ENCODE measurements around the gene CAP2.
A peak's percentile ranks its signal among the peaks of the same experiment; 100 is the strongest.
"Not testable (repeated sequence)": the region's sequence is repeated elsewhere in the genome, so short reads cannot be mapped to it uniquely, and the experiment has no call there.

CAP2 gene

GRCh38 chr6:17396256-17396655, 2.9 kb downstream of the CAP2 start:
- DNase-seq: no peak

DNA sequence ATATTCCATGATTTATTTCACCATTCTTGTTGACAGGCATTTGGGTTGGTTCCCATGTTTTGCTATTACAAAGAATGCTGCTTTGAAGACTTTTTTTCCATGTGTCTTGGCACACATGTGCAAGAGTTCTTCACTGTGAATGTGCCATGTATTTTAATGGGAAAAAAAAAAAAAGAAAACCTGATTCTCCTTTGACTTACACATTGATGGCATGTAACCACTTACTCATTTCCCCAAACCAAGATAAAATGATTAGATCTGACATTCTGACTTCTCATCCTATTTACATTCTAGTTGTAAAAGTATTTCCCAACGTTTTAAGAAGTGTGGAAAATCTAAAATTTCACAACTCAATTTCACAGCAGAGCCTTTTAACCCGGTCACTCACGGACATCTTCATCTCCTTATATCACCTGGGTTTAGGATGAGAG, 4.4 kb downstream of the CAP2 start:
- peak; percentile 89 for DNase-seq

GRCh38 chr6:17405181-17405943, 12.0 kb downstream of the CAP2 start:
- DNase-seq: not testable (repeated sequence)

DNA sequence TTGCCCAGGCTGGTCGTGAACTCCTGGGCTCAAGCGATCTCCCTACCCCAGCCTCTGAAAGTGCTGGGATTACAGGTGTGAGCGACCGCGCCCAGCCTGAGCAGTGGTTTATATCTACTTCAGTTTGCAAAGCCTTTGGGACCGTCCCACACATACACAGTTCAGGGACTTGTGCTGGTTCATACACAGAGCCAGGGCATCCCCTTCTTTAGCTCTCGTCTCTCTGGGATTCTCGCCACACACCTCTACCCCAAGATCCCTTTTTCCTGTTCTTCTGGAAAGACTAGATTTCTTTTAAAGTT, 12.5 kb downstream of the CAP2 start:
- no peak for DNase-seq

DNA sequence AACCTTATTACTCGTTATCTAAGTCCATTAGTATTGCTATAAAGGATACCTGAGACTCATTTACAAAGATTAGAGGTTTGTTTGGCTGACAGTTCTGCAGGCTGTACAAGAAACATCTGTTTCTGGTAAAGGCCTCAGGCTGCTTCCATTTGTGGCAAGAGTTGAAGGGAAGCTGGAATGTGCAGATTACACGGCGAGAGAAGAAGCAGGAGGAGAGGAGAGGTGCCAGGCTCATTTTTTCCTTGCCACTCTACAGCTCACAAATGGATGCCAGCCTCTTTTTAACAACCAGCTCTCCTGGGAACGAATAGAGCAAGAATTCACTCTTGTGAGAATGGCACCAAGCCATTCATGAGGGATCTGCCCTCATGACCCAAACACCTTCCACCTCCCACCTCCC, 14.7 kb downstream of the CAP2 start:
- DNase-seq: no peak

DNA sequence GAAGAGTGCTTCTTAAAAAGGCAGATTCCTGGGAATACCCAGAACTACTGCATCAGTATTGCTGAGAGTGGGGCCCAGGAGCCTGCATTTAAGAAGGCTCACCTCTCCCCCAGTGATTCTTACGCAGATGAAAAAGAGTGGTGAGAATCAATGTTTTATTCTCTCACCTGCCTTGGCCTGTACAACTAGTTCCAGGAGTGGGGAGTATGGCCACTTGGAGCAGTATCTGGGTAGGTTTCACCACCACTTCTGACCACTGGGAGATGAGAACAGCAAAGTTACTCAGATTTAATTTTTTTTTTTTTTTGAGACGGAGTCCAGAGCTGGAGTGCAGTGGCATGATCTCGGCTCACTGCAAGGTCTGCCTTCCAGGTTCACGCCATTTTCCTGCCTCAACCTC, 16.9 kb downstream of the CAP2 start:
- DNase-seq: no peak

GRCh38 chr6:17413313-17413750, 19.9 kb downstream of the CAP2 start:
- peak; percentile 67 for DNase-seq

DNA sequence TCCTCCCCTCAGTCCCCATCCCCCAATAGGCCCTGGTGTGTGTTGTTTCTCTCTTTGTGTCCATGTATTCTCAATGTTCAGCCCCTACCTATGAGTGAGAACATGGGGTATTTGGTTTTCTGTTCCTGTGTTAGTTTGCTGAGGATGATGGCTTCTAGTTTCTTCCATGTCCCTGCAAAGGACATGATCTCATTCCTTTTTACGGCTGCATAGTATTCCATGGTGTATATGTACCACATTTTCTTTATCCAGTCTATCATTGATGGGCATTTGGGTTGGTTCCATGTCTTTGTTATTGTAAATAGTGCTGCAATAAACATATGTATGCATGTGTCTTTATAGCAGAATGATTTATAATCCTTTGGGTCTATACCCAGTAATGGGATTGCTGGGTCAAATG, 21.0 kb downstream of the CAP2 start:
- DNase-seq: not testable (repeated sequence)

GRCh38 chr6:17415321-17415720, 21.9 kb downstream of the CAP2 start:
- DNase-seq: no peak

GRCh38 chr6:17416806-17417205, 23.4 kb downstream of the CAP2 start:
- DNase-seq: peak; percentile 43

GRCh38 chr6:17417817-17418216, 24.4 kb downstream of the CAP2 start:
- DNase-seq: peak; percentile 99

DNA sequence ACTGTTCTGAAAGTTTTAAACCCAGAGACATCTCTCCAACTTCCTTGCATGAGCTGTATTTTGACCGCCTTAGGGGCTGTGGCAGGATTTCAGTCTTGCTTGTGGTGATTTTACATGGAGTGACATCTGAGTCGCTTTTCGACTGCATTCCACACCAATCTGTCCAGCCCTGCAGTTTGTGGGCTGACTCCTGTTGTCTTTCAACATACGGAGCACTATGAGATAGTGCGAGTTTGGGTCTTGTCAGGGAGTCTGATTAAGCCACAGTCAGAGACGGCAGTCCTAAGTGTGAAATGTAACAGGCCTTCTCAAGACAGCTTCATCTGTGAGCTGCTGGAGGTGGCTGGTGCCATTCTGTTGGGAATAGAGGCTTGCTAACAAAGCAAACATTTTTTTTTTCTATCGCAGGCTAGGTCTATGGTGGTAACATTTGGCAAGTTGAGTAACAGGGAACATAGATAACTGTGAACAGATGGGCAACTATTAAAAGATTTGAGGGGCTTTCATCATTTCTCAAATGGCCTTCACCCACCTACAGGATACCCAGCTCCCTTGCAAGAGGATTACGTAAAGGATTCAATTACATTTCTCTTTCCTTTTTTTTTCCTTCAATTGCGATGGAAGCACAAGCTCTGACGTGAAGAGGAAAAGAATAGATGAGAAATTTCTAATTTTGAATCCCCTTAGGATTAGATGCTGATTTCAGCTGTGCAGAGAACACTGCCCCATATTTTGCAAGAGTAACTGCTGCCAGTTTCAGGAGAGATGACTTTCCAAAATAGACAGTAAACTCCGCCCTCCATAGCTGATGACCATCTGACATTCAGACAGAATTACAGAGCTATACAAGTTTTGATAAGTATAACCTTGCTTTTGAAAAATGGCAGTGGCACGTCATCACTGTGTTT, 25.1 kb downstream of the CAP2 start:
- DNase-seq: peak; percentile 88

GRCh38 chr6:17419189-17419575, 25.8 kb downstream of the CAP2 start:
- DNase-seq: peak; percentile 47

GRCh38 chr6:17420368-17420767, 27.0 kb downstream of the CAP2 start:
- DNase-seq: no peak

DNA sequence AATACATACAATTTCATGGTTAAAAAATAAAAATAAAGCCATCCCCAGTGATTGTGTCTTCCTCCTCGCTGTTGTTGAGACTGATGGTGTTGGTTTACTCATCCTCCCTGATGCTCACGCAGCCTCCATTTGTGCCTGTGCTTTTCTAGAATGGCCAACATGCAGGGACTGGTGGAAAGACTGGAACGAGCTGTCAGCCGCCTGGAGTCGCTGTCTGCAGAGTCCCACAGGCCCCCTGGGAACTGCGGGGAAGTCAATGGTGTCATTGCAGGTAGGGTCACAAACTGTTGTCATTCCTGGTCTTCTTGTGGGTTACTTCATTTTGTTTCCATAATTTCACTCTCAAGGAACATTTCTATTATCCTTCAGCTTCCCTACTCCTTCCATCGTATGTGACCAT, 28.0 kb downstream of the CAP2 start:
- DNase-seq: no peak

GRCh38 chr6:17423026-17423425, 29.6 kb downstream of the CAP2 start:
- DNase-seq: peak; percentile 47

GRCh38 chr6:17427062-17427461, 33.7 kb downstream of the CAP2 start:
- no peak for DNase-seq

GRCh38 chr6:17427617-17428016, 34.2 kb downstream of the CAP2 start:
- no peak for DNase-seq

DNA sequence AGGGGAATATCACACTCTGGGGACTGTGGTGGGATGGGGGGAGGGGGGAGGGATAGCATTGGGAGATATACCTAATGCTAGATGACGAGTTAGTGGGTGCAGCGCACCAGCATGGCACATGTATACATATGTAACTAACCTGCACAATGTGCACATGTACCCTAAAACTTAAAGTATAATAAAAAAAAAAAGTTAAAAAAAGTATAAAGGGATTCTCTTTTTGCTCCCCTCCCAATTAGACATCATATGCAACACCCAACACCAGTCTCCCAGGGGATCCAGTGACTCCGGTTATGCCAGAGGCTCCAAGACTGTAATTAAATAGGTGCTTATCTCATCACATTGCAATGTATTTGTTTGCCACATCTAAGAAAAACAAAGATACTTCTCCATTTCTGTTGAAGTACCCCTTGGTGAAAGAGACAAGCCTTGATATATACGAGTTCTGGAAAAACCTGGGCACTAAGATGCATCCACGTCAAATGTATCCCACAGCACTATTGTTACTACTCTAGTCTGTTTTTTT, 35.3 kb downstream of the CAP2 start:
- DNase-seq: not testable (repeated sequence)

DNA sequence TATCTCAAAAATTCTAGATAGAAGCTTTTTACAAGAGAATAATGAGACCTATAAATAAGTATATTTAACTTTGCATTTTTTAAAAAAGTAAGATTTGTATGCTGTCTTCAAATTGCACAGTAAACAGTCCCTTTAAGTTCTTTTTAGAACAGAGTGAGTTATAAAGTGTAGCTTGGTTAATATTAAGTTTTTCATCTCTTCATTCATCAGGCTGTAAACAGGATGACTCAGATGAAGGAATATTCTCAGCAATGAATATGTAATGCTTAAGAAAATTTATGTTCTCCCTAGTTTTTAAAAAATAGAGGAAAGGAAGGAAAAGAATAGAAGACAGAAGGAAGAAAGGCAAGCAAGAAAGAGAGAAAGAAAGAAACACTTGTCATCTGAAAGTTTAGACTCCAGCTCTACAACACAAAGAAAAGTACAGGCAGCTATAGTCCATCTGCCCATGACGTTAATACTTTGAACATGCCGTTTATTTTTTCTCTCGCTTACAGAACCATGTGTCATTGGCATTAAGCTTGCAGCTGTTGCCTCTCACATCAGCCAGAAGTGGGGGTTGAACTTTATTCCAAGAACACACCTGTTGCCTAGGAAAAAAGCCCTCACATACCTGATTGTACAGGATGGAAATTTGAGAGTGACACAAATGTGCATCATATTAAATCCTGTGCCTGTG, 36.1 kb downstream of the CAP2 start:
- DNase-seq: no peak

GRCh38 chr6:17431581-17431980, 38.2 kb downstream of the CAP2 start:
- peak; percentile 26 for DNase-seq

DNA sequence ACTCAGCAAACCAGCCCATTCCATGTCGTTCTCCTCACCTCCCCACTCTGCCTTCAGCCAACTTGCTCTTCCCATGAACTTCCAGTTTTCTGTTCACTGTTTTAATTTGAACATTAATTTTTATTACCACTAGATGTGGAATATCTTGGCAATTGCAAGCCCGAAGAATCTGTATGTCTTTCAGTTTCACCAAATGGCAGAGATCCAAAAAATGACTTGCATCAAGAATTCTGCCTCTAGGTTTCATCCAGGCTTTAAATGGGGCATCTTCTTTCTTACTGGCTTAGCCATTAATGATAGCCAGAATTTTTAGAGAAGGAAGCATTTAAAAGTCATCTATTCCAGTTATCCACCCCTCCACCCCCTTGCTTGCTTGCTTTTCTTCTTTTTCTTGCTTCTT, 39.0 kb downstream of the CAP2 start:
- peak; percentile 35 for DNase-seq

Data from fibroblast of skin of scalp (primary cell).